Measurements from ENCODE around the gene ASPSCR1.

Gene ASPSCR1, protein sequence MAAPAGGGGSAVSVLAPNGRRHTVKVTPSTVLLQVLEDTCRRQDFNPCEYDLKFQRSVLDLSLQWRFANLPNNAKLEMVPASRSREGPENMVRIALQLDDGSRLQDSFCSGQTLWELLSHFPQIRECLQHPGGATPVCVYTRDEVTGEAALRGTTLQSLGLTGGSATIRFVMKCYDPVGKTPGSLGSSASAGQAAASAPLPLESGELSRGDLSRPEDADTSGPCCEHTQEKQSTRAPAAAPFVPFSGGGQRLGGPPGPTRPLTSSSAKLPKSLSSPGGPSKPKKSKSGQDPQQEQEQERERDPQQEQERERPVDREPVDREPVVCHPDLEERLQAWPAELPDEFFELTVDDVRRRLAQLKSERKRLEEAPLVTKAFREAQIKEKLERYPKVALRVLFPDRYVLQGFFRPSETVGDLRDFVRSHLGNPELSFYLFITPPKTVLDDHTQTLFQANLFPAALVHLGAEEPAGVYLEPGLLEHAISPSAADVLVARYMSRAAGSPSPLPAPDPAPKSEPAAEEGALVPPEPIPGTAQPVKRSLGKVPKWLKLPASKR

DNA sequence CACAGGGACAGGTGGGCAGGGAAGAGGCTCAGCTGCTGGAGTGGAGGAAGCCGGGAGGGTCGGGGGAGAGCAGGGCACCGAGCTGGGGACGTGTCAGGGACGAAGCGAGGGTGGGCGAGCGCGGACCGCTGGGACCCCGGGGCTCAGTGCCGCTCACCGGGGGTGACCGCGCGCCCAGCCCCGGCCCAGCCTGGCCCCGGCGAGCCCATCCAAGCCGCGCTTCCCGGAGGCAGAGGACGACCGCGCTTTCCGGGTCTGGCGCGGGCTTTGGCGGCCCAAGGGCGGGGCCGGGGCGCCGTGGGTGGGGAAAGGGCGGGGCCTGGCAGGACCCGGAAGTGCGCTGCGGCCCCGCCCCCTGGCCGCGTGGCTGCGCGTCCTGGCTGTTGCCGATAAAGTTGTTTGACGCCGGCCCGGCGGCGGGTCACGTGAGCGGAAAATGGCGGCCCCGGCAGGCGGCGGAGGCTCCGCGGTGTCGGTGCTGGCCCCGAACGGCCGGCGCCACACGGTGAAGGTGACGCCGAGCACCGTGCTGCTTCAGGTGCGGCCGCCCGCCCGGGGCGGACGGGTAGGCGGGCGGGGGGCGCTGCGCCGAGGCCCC lies at the start of gene ASPSCR1:
ASPSCR1 (plus strand) TSS at position 419 of the 598 bp plus-strand sequence; CDS start at position 437, 18 bp downstream.
- peak within 1 kb of the TSS; percentile 91 for H3K27ac ChIP-seq
- TF ChIP-seq, protein P1, sequence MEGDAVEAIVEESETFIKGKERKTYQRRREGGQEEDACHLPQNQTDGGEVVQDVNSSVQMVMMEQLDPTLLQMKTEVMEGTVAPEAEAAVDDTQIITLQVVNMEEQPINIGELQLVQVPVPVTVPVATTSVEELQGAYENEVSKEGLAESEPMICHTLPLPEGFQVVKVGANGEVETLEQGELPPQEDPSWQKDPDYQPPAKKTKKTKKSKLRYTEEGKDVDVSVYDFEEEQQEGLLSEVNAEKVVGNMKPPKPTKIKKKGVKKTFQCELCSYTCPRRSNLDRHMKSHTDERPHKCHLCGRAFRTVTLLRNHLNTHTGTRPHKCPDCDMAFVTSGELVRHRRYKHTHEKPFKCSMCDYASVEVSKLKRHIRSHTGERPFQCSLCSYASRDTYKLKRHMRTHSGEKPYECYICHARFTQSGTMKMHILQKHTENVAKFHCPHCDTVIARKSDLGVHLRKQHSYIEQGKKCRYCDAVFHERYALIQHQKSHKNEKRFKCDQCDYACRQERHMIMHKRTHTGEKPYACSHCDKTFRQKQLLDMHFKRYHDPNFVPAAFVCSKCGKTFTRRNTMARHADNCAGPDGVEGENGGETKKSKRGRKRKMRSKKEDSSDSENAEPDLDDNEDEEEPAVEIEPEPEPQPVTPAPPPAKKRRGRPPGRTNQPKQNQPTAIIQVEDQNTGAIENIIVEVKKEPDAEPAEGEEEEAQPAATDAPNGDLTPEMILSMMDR (conservative IDR thresholded peaks at IDR 0.05), result no peak

DNA sequence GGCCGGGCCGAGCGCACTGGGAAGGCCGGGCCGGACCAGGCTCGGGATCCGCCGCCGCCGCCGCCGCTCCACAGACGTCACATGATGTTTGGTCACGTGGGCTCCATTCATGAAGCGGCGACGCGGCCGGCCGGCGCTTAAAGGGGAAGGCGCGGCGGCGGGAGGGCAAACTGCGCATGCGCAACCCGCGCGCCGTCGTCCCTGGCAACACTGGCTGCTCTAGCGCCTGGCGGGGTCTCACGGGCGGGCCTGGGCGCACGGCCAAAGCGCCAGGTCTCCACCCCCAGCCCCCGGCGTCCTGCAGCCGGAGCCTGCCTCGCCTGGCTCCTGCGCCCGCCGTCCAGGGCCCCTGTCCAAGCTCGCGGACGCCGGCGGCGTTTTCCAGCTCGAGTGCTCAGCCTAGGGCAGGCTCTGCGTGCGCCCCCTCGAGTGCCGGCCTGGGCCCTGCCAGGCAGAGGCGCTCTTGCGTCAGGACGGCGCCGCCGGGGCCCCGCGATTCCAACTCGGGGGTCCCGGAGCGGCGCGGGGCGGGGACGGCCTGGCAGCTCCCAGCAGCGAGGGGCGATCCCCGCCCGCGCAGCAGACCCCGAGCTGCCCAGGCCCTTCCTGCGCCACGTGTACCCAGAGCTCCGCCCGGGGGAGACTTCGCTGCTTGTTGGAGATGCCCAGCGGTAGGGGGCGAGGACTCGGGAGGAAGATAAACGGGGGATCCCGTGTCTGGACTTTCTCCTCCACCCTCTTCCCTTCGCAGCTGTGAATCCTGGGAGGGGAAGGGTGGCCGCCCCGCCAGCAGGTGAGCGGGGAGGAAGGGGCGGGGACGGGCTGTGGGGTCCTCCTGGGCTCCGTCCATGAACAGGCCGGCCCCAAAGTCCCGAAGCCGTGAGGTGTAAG lies 49.5 kb upstream of the ASPSCR1 start, which contains the start of gene MAFG:
MAFG (minus strand) TSS at position 83 of the 891 bp plus-strand sequence. CDS start 4,550 bp downstream, outside the sequence.
- TF ChIP-seq, protein P1 (conservative IDR thresholded peaks at IDR 0.05), result peak; percentile 55

DNA sequence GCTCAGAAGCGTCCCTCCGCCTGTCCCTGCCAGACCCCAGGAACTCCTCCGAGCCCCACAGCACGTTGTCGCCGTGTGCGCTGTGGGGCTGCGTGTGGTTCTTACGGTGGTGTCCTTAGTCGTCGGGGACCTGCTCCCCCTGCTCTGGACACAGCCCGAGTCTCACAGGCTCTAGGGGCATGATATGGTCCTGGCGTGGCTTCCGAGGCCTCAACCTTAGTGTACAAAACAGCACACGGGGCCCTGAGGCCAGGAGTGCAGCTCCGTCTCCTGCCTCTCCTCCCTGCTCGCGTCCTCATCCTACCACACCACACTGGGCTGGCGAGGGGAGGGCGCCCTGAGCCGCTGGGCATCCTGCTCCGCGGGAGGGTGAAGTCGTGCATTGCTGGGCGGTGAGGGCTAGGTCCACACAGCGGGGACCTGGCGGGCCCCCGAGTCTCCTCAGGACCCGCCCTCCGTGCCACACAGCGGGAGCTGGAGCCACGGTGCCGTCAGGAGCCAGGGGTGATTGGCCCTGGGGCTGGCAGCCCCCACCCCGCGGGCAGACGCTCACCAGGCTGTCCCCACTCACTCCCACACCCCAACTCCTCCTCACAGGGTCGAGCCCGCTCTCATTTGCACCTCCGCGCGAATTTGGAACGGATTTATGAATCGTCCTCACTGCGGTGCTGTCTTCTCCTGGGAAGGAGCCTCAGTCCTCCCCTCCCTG lies 48.7 kb upstream of the ASPSCR1 start:
- TF ChIP-seq, protein P1 (conservative IDR thresholded peaks at IDR 0.05), result no peak

More for the DNA sequence above, 49.5 kb upstream of the ASPSCR1 start, which contains the start of gene MAFG:
- peak within 1 kb of the TSS; percentile 90 for H3K27ac ChIP-seq

DNA sequence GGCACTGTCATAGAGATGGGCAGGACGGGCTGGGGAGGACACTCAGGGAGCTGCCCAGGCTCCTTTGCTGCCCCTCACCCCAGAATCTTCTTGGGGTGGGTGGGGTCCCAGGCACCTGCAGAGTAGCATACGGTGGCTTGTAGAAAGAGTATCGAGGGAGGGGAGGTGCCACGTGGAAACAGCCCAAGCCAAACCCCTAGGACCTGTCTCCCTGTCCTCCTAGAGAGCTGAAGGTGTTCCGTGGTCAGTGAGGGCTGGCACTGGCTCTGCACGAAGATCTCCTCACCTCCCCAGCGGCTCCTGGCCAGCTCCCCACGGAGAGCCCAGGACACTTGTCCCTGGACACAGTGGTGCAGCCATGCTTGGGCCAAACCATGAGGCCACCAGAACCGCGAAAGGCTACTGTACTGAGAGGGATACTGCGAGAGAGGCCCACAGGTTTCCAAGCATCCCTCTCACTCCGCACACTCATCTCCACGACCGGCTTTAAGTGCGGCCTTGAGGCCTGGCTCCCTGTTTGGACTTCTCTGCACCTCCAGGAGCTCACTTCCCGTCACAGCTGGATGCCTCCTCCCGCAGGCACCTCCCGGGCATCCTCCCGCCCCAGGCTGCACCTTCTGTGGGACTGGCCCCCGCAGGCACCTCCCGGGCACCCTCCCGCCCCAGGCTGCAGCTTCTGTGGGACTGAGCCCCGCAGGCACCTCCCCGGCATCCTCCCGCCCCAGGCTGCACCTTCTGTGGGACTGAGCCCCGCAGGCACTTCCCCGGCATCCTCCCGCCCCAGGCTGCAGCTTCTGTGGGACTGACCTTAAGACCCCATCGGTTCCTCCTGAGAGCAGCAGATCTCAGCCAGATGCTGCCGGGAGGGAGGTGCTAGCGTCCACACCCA lies 47.9 kb upstream of the ASPSCR1 start:
- peak overlapping the region; percentile 90 for H3K27ac ChIP-seq
- TF ChIP-seq, protein P1 (conservative IDR thresholded peaks at IDR 0.05), result no peak

More for the DNA sequence above, 48.7 kb upstream of the ASPSCR1 start:
- H3K27ac ChIP-seq, result peak overlapping the region; percentile 90

DNA sequence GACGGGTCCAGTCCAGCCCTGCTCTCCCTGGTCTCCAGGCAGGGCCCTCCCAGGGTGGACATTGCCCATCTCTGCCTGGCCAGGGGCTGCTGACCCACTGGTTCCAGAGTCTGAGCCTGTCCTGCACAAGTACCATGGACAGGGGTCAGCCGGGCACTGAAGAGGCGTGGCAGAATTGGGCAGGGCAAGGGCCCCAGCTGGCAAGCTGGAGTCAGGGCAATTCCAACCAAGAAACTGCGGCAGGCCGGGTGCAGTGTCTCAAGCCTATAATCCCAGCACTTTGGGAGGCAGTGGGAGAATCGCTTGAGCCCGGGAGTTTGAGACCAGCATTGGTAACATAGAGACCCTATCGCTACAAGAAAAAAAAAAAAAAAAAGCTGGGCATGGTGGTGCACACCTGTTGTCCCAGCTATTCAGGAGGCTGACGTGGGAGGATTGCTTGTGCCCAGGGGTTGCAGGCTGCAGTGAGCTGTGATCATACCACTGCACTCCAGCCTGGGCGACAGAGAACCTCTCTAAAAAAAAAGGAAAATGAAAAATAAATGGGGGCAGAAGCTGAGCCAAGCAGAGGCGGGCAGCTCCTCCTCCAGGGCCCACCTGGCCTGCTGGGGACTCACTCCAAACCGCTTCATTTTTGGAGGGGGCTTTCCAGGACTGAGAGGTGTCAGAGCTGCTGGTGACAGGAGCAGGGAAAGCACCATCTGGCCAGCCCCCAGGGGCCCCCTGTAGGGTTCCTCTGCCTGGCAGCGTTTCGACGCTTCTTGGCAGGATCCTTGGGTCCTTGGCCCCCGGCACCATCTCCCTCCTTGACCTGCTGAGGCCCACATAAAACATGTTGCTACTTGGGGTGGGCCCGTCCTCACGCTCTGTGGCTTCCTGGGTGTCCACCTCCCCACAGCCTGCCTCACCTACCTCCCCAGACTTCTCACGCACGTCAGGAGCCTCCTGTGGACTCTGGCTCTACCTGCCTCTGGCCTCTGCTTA lies 47.0 kb upstream of the ASPSCR1 start:
- TF ChIP-seq, protein P1 (conservative IDR thresholded peaks at IDR 0.05), result no peak

More for the DNA sequence above, 47.0 kb upstream of the ASPSCR1 start:
- H3K27ac ChIP-seq, result no peak overlapping the region
